NCI-H345 (cell line): Measurements from ENCODE around the gene NBPF4.
"Not testable (repeated sequence)": the region's sequence is repeated elsewhere in the genome, so short reads cannot be mapped to it uniquely, and the experiment has no call there.

ENCODE experiments used
- DNase-seq: peaks from one replicate; lab custom pipeline; 2025; lab: John Stamatoyannopoulos, UW

The NBPF4 gene

DNA sequence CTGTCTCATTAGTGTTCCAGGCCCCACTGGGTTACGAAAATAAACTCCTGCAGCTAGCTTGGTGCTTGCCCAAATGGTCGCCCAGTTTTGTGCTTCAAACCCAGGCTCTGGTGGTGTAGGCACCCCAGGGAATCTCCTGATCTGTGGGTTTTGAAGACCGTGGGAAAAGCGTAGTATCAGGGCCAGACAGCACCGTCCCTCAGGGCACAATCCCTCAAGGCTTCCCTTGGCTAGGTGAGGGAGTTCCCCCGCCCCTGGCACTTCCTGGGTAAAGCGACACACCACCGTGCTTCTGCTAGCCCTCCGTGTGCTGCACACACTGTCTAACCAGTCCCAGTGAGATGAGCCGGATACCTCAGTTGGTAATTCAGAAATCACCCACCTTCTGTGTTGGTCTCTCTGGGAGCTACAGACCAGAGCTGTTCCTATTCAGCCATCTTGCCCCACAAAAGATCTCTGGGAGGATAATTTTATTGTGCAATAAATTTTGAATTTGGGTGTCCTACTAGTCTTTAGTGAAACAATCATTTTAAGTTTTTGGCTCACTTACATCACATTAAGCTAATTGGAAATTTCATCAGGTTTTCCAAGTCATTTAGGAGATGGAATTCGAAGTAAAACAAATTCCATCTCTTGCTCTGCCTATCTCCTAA is 34.3 kb downstream of the NBPF4 start:
- DNase-seq, result no peak

DNA sequence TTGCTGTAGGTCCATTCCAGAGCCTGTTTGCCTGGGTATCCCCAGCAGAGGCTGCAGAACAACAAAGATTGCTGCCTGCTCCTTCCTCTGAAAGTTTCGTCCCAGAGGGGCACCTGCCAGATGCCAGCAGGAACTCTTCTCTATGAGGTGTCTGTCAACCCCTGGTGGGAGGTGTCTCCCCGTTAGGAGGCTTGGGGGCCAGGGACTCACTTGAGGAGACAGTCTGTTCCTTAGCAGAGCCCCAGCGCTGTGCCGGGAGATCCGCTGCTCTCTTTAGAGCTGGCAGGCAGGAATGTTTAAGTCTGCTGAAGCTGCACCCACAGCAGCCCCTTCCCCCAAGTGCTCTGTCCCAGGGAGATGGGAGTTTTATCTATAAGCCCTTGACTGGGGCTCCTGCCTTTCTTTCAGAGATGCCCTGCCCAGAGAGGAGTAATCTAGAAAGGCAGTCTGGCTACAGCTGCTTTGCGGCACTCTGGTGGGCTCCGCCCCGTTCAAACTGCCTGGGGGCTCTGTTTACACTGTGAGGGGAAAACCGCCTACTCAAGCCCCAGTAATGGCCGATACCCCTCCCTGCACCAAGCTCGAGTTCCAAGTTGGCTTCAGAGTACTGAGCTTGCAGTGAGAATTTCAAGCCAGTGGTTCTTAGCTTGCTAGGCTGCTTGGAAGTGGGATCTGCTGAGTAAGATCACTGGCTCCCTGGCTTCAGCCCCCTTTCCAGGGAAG is 35.0 kb downstream of the NBPF4 start:
- DNase-seq, result no peak

DNA sequence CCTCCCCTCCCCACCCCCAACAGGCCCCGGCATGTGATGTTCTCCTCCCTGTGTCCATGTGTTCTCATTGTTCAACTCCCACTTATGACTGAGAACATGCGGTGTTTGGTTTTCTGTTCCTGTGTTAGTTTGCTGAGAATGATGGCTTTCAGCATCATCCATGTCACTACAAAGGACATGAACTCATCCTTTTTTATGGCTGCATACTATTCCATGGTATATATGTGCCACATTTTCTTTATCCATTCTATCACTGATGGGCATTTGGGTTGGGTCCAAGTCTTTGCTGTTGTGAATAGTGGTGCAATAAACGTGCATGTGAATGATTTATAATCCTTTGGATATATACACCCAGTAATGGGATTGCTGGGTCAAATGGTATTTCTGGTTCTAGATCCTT is 40.3 kb downstream of the NBPF4 start:
- DNase-seq, result not testable (repeated sequence)

DNA sequence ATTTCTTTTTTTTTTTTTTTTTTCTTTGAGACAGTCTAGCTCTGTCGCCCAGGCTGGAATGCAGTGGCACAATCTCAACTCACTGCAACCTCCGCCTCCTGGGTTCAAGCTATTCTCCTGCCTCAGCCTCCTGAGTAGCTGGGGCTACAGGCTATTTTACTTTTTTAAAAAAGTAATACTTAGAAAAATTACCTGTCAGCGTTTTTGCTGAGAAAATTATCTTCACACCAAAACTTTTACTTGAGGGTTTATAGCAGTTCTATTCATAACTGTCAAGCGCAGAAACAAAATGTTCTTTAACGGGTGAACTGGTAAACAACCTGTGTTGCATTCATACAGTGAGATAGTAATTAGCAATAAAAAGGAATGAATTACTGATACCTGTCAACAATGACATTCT is 42.2 kb downstream of the NBPF4 start:
- no peak for DNase-seq

DNA sequence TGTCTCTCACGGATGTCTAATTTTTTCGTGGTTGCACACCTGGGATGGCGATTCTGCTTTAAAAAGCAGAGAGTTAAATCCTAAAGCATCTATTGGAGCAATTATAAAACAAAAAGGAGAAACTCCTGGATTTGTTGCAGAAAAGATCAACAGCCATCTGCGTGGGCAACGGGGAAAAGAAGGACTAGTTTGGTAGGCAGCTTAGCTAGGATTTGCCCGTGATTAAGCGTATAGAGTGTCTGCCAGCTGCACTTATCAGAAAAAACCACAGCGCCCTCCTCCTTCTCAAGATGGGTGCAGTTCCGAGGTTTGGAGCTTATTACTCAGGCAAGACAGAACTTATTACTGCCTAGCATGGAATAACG is 43.2 kb downstream of the NBPF4 start:
- DNase-seq, result peak; percentile 53

DNA sequence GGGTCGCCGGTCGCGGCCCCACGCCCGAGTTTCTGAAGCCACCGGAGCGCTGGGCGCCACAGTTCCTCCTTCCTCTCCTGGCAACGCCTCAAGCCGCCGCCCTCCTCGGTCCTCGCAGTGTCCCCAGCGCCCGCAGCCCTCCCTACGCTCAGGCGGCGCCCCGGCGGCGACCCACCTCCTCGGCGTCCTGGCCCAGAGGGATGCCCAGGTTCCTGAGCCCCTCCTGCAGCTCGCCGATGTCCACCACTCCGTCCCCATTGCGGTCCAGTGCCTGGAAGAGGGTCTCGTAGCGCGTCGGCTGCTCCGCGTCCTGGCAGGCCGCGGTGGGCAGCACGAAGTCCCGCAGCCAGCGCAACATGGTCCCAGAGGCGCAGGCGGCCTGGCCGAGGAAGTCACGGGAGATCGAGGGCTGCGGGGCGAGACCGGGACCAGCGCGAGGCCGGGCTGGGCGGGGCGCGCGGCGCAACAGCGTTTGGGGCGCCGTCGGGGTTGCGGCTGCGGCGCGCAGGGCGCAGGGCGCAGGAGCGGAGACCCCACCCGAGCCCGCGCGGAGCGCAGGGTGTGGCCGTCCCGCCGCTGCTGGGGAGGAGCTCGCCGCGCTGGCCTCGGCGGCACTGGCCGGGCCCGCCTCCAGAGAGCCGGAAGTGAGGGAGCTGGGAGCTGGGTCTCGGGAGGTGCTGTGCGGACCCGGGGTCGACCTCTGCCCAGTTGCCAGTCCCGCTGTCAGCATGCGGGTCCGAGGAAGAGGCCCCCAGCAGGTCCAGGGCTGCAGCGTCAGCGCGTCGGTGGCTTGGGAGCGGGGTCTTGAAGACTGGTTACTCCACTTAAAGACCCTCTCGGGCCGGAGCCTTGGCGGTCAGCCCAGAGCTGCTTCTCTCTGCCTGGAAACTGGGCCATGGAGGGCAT is 43.8 kb downstream of the NBPF4 start, which contains the start of gene SLC25A24:
Gene SLC25A24, minus strand, starts transcription at position 563 of the 906 bp plus-strand sequence. Its CDS starts 205 bp downstream, at position 358.
- peak; percentile 88 for DNase-seq

DNA sequence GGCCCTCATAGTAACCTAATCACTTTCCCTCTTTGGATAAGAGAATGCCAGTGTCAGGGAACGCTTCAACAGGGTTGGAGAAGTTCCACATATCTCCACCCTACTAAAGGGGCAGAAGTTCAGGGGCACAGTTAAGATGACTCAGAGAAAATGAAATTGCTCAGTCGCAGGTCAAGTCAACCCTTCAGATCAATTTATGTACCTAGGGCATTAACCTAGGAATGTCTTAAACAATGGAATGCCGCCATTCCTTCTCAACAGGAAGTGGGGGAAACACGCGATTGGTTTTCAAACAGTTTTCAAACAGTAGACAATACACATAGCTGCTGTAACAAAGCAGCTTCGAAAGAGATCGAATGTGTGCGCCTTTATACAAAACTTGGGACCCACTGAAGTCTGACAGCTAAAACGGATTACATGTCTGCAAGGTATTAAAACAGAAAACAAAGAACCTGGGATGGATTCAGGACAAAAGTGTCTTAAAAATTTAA is 44.6 kb downstream of the NBPF4 start:
- DNase-seq, result peak; percentile 30

DNA sequence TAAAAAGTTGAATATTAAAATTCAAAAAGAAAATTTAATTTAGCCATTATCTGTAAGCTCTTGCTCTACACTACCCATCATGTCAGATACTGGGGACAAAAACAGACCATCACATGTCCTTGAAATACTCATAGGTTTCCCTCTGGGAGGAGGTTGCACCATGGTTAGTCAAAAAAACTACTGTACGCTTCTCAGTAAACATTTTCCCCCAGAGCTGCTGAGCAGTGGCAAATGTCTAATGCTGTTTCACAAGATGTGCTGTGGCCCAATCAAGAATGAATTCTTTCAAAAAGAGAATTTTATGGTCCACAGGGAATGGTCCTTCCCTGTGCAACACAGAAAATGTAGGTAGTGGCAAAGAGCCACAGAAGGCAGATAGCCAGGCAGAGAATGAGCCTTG is 49.8 kb downstream of the NBPF4 start:
- no peak for DNase-seq

DNA sequence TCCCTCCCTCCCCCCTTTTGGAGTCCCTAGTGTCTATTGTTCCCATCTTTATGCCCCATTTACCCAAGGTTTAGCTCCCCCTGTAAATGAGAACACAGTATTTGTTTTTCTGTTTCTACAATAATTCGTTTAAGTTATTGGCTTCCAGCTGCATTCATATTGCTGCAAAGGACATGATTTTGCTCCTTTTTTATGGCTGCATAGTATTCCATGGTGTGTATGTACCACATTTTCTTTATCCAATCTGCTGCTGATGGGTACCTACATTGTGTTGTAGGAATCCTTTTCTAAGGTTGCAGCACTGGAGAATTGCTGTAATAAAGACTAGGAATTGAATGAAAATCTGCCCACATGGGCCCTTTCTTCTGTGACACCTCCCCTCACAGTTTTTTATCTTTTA is 50.5 kb downstream of the NBPF4 start:
- no peak for DNase-seq

DNA sequence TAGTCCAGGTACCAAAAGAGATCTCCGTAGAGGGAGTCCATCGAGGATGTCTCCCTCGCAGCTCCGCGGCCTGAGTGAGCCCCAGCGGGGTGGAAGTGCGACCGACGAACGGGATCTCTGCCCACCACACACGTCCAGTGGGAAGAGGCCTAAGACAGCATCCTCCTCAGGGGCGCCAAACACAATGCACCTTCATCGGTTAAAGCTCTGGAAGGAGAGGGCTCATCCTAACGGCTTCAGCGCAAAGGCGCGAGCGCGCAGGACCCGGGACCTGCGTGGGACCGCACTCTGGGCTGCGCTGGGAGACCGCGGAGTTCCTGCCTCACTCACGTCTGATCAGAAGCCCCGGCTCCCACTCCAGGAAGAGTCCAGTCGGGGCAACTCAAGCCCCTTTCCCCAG is 51.3 kb downstream of the NBPF4 start:
- no peak for DNase-seq

DNA sequence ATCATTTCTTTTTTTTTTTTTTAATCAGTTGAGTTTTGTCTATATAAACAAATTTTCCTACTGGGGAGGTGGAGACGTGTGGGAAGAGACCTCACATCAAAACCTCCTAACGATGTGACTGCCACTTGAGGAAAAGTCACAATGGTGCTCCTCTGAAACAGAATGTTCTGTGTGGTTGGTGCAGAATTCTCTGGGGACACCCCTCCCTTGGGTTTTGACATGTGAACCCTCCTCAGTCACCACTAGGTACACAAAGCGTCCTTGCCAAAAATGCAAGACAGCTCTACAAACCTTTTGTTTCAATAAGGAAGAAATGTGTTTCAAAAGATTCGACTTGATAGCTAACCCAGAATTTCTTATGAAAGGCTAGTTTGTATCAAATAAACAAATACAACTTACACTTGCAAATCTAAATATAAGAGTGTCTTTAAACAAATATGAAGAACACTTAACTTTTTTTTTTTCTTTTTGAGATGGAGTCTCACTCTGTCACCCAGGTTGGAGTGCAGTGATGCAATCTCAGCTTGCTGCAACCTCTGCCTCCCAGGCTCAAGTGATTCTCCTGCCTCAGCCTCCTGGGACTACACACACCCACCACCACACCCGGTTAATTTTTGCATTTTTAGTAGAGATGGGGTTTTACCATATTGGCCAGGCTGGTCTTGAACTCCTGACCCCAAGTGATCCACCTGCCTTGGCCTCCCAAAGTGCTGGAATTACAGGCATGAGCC is 53.0 kb downstream of the NBPF4 start:
- DNase-seq, result no peak

DNA sequence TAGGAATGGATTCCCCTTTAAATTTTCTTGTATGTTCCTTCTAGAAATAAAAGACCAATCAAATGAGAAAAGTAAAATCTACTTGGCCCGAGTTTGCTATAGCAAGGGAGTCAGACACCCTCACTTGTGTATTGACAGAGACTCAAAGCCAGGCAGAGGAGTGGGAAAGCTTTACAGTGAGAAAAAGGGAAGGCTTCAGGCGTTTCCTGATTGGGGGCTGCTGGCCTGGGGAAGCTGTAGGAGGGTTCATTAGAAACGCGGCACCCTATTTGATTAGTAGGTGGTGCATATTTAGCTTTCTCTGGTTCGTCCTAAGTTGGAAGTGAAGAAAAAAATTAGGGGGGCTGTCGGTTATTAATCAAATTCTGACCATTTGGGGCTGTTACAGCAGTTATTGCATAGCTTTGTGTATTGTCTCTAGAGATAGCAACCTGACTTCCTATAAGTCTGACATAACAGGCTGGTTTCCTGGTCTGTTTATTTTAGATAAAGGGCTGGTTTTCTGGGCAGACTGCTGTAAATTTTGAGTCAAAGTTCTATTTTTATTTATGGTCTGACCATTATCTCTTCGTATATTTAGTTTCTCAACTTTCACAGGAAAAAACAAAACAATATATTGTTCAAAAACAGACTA is 53.8 kb downstream of the NBPF4 start:
- no peak for DNase-seq

DNA sequence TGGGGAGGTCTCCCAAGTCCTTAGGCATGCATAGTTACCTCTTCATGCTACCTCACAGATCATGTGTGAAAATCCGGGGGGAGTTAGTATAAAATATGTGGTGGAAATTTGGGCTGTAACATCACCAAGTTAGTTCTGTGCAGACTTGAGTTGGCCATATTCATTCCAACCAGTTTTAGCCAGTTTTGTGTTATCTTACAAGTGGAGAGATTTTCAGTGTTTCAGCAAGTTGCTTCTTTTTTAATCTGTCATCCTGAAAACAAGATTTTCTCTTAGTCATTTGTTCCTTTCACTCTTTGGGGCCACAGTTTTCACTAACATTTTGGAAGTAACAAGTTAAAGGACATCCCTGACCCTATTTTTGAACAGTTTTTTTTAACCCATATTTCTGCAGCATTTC is 55.1 kb downstream of the NBPF4 start:
- DNase-seq, result no peak

DNA sequence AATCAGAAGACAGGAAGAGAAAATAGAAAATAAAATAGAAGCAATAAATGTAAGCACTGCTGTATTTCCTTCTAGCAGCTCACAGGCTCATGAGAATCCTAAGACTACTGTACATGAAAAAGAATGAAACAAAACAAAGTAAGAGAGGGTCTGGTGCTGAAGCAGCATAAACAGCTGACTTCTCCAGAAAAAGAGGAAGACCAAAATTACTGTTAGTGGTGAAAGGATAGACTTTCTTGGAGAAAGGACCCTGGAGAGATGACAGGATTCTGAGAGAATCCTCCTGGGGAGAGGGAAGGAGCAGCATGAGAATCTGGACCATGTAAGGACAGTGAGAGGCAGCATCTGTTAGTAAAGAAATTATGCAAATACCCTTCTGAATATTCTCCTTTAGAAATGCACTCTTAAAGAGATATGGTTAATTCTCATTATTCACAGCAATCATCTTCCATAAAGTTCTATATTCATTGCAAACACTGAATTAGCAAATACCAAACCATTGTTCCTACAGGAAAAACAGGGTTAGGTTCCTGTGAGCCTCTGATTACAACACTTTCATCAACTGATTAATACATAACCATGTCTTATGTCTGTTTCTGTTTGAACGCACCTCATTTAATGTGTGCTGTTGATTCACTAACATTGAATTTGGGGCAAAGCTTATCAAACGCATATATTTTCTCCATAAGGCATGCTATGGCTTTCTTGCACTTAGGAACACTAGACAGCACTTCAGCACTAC is 60.7 kb downstream of the NBPF4 start:
- DNase-seq, result no peak

DNA sequence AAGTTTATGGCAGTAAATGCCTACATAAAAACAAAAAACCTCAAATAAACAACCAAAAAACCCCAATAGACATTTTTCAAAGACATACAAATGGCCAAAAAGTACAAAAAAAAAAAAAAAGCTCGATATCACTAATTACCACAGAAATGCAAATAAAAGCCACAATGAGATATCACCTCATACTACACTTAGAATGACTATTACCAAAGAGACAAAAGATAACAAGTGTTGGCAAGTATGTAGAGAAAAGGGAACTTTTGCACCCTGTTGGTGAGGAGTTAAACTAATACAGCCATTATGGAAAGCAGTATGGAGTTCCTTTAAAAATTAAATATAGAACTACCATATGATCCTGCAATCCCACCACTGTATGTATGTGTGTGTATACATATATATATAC is 64.9 kb downstream of the NBPF4 start:
- no peak for DNase-seq
